ENCODE data around the gene KRTAP5-4. TPM values are rescaled to one million over a fixed set of nuclear protein-coding genes. Genes with fewer than 3 reads are reported as not detected.
"Not testable (repeated sequence)": the region's sequence is repeated elsewhere in the genome, so short reads cannot be mapped to it uniquely, and the experiment has no call there.

Gene KRTAP5-4
- total RNA-seq, 2 experiments from 2014 or later: not detected

DNA sequence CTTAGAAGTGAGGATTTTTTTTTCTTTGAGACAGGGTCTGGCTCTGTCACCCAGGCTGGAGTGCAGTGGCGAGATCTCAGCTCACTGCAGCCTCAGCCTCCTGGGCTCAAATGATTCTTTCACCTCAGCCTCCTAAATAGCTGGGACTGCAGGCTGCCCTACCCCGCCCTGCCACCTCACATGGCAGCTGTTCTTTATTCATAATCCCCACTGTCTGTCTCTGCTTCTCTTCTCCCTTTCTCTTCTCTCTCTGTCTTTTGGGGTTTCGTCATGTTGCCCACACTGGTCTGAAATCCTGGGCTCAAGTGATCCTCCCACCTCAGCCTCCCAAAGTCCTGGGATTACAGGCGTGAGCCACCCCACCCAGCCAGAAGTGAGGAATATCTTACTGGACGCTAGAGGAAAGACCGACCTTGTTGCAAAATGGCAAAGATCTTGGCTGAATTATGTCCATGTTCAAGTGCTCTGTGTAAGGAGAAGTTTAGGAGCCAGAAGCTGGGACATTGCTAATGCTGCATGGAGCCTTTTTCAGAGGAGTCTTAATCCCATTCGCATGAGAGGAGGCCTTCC lies 29.6 kb upstream of the KRTAP5-4 start:
- intact Hi-C loops (cut with micrococcal nuclease): loop anchor here (10.0 kb wide), 1 partner anchor 493 kb away; no protein-coding TSS in a partner anchor
- Mint-ChIP-seq H3K9me3 (no peaks in the 10 kb centered on the region), H3K4me3 (no peak overlapping the region), H3K4me1 (ENCODE audit: low read depth) (no peaks in the 10 kb centered on the region), H3K36me3 (ENCODE audit: low read depth) (no peaks in the 10 kb centered on the region), H3K27me3 (ENCODE audit: low read depth) (peaks cover 12% of the 10 kb centered on the region), H3K27ac (no peak overlapping the region)
- CTCF ChIA-PET: interaction anchor here (1.6 to 5.8 kb wide), 6 partner anchors 28 to 349 kb away, joined by 3 to 53 read pairs (median 9); partner anchors contain the start of gene SYT8
- no peak for DNase-seq

- no peak overlapping the region for H3K27ac Mint-ChIP-seq
Observed at GRCh38 chr11:1650918-1651262, 29.0 kb upstream of the KRTAP5-4 start.

GRCh38 chr11:1650034-1650917 lies 28.3 kb upstream of the KRTAP5-4 start:
- Mint-ChIP-seq H3K4me1 (ENCODE audit: low read depth) (no peaks in the 10 kb centered on the region), H3K36me3 (ENCODE audit: low read depth) (no peaks in the 10 kb centered on the region), H3K4me3 (no peak overlapping the region), H3K9me3 (no peaks in the 10 kb centered on the region), H3K27me3 (ENCODE audit: low read depth) (peaks cover 7% of the 10 kb centered on the region), H3K27ac (no peak overlapping the region)
- DNase-seq: no peak
- intact Hi-C loops (cut with micrococcal nuclease): loop anchor here (10.0 kb wide), 1 partner anchor 495 kb away; no protein-coding TSS in a partner anchor
- CTCF ChIA-PET: interaction anchor here (1.3 to 5.8 kb wide), 5 partner anchors 11 to 351 kb away, joined by 4 to 53 read pairs (median 6); partner anchors contain the start of gene SYT8

More at GRCh38 chr11:1650918-1651262, 29.0 kb upstream of the KRTAP5-4 start:
- Mint-ChIP-seq H3K27me3 (ENCODE audit: low read depth) (peaks cover 12% of the 10 kb centered on the region), H3K4me3 (no peak overlapping the region), H3K4me1 (ENCODE audit: low read depth) (no peaks in the 10 kb centered on the region), H3K36me3 (ENCODE audit: low read depth) (no peaks in the 10 kb centered on the region), H3K9me3 (no peaks in the 10 kb centered on the region)
- intact Hi-C loops (cut with micrococcal nuclease): loop anchor here (10.0 kb wide), 1 partner anchor 494 kb away; no protein-coding TSS in a partner anchor
- CTCF ChIA-PET: interaction anchor here (1.6 to 5.8 kb wide), 3 partner anchors 43 to 350 kb away, joined by 6 to 53 read pairs (median 32); partner anchors contain the start of gene SYT8
- no peak for DNase-seq

DNA sequence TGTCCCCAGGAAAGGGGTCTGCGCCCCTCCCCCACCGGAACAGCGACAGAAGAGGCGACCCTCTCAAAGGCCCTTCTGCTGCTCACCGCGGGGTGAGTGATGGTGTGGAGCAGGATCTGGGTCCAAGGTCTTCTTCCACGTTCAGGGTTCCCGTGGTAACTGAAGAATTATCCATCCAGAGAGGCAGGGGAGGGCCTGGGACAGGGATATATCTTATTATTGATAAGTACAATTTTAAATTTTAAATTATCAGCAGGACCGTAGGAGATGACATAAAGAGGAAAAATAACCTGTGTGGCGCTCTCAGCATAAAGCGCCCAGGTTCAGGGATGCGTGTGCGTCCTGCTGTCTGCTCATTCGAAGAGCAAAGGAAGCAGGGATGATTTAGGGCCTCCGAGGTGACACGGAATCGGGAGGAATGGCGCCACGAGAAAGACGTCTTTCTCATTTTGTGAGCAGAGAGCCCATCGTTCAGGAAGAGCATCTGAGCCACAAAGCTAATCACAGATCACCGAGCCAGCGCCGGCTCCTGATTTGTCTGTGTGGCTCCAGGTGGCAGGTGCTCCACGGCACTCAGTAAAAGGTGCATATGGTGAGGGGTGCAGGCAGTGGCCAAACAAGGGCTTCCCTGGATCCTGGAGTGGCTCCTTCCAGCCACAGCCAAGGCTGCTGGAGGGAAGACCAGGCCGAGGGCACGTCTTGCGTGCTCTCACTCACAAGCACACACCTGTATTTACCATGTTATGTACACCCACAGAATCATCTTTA lies 26.9 kb upstream of the KRTAP5-4 start:
- CTCF ChIA-PET: no interaction called here
- H3K36me3 Mint-ChIP-seq (ENCODE audit: low read depth): no peaks in the 10 kb centered on the region
- H3K27me3 Mint-ChIP-seq (ENCODE audit: low read depth): peaks cover 4% of the 10 kb centered on the region
- intact Hi-C loops (cut with micrococcal nuclease): no loop called here
- no peak overlapping the region for H3K27ac Mint-ChIP-seq
- H3K4me3 Mint-ChIP-seq: no peak overlapping the region
- no peaks in the 10 kb centered on the region for H3K4me1 Mint-ChIP-seq (ENCODE audit: low read depth)
- DNase-seq: no peak
- H3K9me3 Mint-ChIP-seq: no peaks in the 10 kb centered on the region

GRCh38 chr11:1647901-1648652 lies 26.1 kb upstream of the KRTAP5-4 start:
- Mint-ChIP-seq H3K36me3 (ENCODE audit: low read depth) (no peaks in the 10 kb centered on the region), H3K4me3 (no peak overlapping the region), H3K9me3 (no peaks in the 10 kb centered on the region), H3K27me3 (ENCODE audit: low read depth) (peaks cover 3% of the 10 kb centered on the region), H3K4me1 (ENCODE audit: low read depth) (no peaks in the 10 kb centered on the region), H3K27ac (no peak overlapping the region)
- DNase-seq: no peak
- intact Hi-C loops (cut with micrococcal nuclease): no loop called here
- CTCF ChIA-PET: interaction anchor here (1.2 kb wide), 1 partner anchor 46 kb away, joined by 3 read pairs; no protein-coding TSS in a partner anchor

DNA sequence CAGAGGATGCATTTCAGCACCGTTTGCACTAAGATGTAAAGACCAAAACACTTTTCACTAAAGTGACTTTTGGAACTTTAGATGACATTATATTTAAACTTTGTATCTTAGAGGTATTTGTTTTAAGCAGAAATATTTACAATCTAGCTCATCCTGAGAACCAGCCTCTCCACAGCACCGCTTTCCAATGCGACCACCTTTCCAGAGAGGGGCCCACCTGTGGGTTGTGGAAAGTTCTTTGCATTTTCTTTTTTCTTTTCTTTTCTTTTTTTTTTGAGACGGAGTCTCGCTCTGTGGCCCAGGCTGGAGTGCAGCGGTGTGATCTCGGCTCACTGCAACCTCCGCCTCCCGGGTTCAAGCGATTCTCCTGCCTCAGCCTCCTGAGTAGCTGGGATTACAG lies 24.6 kb upstream of the KRTAP5-4 start:
- H3K4me3 Mint-ChIP-seq; H3K4me1 Mint-ChIP-seq (ENCODE audit: low read depth); DNase-seq; H3K36me3 Mint-ChIP-seq (ENCODE audit: low read depth); H3K9me3 Mint-ChIP-seq; H3K27ac Mint-ChIP-seq; intact Hi-C loops (cut with micrococcal nuclease); H3K27me3 Mint-ChIP-seq (ENCODE audit: low read depth): not testable (repeated sequence)
- CTCF ChIA-PET: interaction anchor here (0.6 to 1.4 kb wide), 3 partner anchors 48 to 511 kb away, joined by 3 to 4 read pairs (median 3); no protein-coding TSS in a partner anchor

DNA sequence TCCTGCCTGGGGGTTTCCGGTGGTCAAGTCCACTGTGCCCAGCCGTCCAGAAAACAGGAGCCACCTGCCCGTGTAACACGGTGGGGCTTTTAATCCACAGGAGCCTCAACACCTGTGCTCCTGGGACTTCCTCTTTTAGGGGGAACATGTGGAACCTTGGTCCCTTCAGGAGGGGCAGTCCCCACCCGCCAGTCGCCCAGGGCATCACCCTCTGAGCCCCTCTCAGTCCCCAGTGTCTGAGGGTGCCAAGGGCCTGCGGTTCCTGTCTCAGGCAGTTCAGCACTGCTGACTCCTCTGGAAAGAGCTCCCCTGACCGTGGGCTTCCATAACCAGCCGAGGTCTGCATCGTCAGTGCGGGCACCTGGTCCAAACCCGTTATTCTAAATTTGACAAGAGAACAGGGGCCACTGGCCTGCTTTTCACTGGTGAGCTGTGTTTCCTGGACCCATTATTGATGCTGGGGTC lies 23.5 kb upstream of the KRTAP5-4 start:
- Mint-ChIP-seq H3K9me3 (no peaks in the 10 kb centered on the region), H3K36me3 (ENCODE audit: low read depth) (no peaks in the 10 kb centered on the region), H3K4me3 (no peak overlapping the region), H3K27ac (no peak overlapping the region), H3K27me3 (ENCODE audit: low read depth) (peaks cover 4% of the 10 kb centered on the region), H3K4me1 (ENCODE audit: low read depth) (no peaks in the 10 kb centered on the region)
- CTCF ChIA-PET: interaction anchor here (1.4 kb wide), 1 partner anchor 49 kb away, joined by 3 read pairs; no protein-coding TSS in a partner anchor
- intact Hi-C loops (cut with micrococcal nuclease): no loop called here
- no peak for DNase-seq

- no peaks in the 10 kb centered on the region for H3K4me1 Mint-ChIP-seq (ENCODE audit: low read depth)
- no peak overlapping the region for H3K4me3 Mint-ChIP-seq
- DNase-seq: no peak
- H3K27me3 Mint-ChIP-seq (ENCODE audit: low read depth): peaks cover 10% of the 10 kb centered on the region
- H3K9me3 Mint-ChIP-seq: no peaks in the 10 kb centered on the region
- H3K36me3 Mint-ChIP-seq (ENCODE audit: low read depth): no peaks in the 10 kb centered on the region
- no peak overlapping the region for H3K27ac Mint-ChIP-seq
- CTCF ChIA-PET: interaction anchor here (1.4 kb wide), 1 partner anchor 49 kb away, joined by 3 read pairs; no protein-coding TSS in a partner anchor
- intact Hi-C loops (cut with micrococcal nuclease): no loop called here
Observed at GRCh38 chr11:1644601-1645356, 22.8 kb upstream of the KRTAP5-4 start.

DNA sequence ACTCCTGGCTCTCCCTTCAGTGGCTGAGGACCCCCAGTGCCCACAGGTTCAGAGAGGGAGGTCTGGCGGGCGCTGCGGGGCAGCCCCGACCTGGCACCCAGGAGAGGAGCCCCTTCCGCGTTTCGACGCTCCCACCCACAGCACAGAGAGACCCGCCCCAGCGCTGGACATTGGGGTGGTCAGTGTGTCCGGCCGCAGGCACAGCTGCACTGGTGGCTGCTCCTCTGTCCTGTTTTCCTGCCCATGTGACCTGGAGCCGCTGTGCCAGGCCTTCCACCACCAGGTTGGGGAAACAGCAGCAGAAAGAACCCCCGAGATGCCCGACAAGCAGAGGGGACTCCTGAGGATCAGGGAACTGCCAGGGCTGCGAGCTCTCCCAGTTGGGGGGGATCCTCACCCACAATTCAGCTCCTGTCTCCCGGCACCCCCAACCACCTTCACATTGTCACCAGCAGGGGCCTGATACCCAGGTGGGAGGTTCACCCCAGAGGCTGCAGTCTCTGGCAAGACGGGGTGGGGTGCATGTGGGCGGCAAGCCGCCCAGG lies 21.3 kb upstream of the KRTAP5-4 start:
- CTCF ChIA-PET: interaction anchor here (0.6 kb wide), 1 partner anchor 9 kb away, joined by 5 read pairs; no protein-coding TSS in a partner anchor
- no peak overlapping the region for H3K4me3 Mint-ChIP-seq
- H3K9me3 Mint-ChIP-seq: no peaks in the 10 kb centered on the region
- H3K27me3 Mint-ChIP-seq (ENCODE audit: low read depth): peaks cover 12% of the 10 kb centered on the region
- no peak for DNase-seq
- no peak overlapping the region for H3K27ac Mint-ChIP-seq
- H3K36me3 Mint-ChIP-seq (ENCODE audit: low read depth): no peaks in the 10 kb centered on the region
- no peaks in the 10 kb centered on the region for H3K4me1 Mint-ChIP-seq (ENCODE audit: low read depth)
- intact Hi-C loops (cut with micrococcal nuclease): no loop called here

DNA sequence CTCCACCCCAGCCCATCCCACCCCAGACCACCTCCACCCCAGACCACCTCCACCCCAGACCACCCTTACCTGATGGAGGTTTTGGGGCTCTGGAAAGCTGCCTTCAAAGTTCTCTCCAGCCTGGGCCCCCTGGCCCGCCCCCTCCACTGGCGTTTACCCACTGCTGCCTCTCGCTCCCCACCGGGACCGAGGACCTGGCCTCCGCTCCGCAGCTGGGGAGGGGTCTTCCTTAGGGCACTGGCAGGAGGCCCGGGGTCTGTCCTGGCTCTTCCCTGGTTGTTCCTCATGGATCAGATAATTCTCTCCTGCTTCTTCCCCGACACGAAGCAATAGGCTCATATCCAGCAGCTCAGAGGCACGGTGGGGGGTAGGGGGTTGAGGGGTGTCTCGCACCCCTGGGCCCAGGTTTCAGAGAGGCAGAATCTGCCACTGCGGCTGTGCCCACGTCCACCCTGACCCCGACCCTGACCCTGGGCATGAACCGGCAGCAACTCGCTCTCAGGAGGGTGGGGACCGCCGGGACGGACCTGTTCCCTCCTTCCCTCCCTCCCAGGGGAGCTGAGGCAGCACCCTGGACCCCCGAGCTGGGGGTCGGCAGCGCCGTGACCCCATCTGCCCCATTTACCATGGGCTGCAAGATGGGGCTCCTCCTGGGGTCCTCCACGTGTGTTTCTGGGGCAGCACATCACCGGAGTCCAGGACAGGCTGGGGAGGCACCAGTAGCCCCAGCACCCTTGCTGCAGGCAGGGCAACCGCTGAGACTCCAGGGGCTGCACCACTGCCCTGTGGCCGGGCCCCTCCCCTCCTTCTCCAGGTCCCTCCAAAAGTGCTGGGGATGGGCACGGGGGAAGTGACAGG lies 20.6 kb upstream of the KRTAP5-4 start:
- H3K27ac Mint-ChIP-seq: no peak overlapping the region
- DNase-seq: no peak
- CTCF ChIA-PET: no interaction called here
- no peak overlapping the region for H3K4me3 Mint-ChIP-seq
- H3K9me3 Mint-ChIP-seq: no peaks in the 10 kb centered on the region
- H3K4me1 Mint-ChIP-seq (ENCODE audit: low read depth): no peaks in the 10 kb centered on the region
- intact Hi-C loops (cut with micrococcal nuclease): no loop called here
- peaks cover 12% of the 10 kb centered on the region for H3K27me3 Mint-ChIP-seq (ENCODE audit: low read depth)
- no peaks in the 10 kb centered on the region for H3K36me3 Mint-ChIP-seq (ENCODE audit: low read depth)

All from activated naive CD4-positive, alpha-beta T cell treated with anti-CD3 and anti-CD28 coated beads for 36 hours (primary cell).